A549 (cell line): ENCODE results near the gene CMTM1. TPM values are rescaled to one million over a fixed set of nuclear protein-coding genes. Genes with fewer than 3 reads are reported as not detected.
"Not testable (repeated sequence)": the region's sequence is repeated elsewhere in the genome, so short reads cannot be mapped to it uniquely, and the experiment has no call there.

Experiments used
- ATAC-seq, 2 experiments: fragments of 200-7000 bp in 1 of 2; fragments of >200 bp in 1 of 2; cut with Nextera tagmentation in 1 of 2; cut with Tn5 transposase in 1 of 2; 3 replicates each; pipeline versions ENCODE4 v1.8.0 to v1.9.1; 2018 to 2020; ENCODE audit warnings: mild to moderate bottlenecking in 1 of 2, moderate library complexity in 1 of 2
- CTCF ChIA-PET: fragments of 300-600 bp; sonication (Branson Sonifier 250); formaldehyde crosslinking; extraction: SDS; loops from one replicate; lab custom pipeline; 2021; ENCODE audit warnings: antibody characterized with exemption, inconsistent platforms; lab: Yijun Ruan, JAX
- POLR2A ChIA-PET: fragments of 350-600 bp; formaldehyde crosslinking; extraction: SDS; loops from one replicate; lab custom pipeline; 2021; ENCODE audit warnings: antibody characterized with exemption, inconsistent platforms; lab: Yijun Ruan, JAX
- DNase-seq, 2 experiments: peaks; one replicate each; pipeline versions ENCODE4 v3.0.0 to v3.0.0-alpha.2; 2011 to 2016; ENCODE audit warnings: low read depth in 1 of 2, low spot score in 1 of 2
- FAIRE-seq: peaks from 2 replicates; lab custom pipeline; 2011; peaks lifted over from hg19 to GRCh38; lab: Jason Lieb, UNC
- H3K27ac ChIP-seq, 2 experiments: fragments of >200 bp; sonication (Bioruptor Twin); formaldehyde crosslinking; 3 replicates each; pipeline ENCODE4 v1.5.1; 2016 to 2017
- H3K4me1 ChIP-seq: fragments of >200 bp; sonication (Bioruptor Twin); formaldehyde crosslinking; 3 replicates; pipeline ENCODE4 v1.6.1; 2016
- H3K4me2 ChIP-seq: fragments of >200 bp; sonication (Bioruptor Twin); formaldehyde crosslinking; 3 replicates; pipeline ENCODE4 v1.6.1; 2016
- H3K4me3 ChIP-seq: fragments of >200 bp; sonication (Bioruptor Twin); formaldehyde crosslinking; 3 replicates; pipeline ENCODE4 v1.5.1; 2016
- H3K9me3 ChIP-seq: fragments of >200 bp; sonication (Bioruptor Twin); formaldehyde crosslinking; 3 replicates; pipeline ENCODE4 v1.6.1; 2016
- CBX8 ChIP-seq: fragments of 200-600 bp; sonication (generic); IDR thresholded peaks from 2 replicates; pipeline ENCODE4 v1.6.1; 2016
- CHD2 ChIP-seq: fragments of 150-350 bp; IDR thresholded peaks from 2 replicates; pipeline ENCODE4 v1.6.1; 2014; ENCODE audit warnings: low read length; ENCODE audit not compliant: partially characterized antibody
- FOXS1 ChIP-seq: fragments of 250-450 bp; sonication (Bioruptor Pico); IDR thresholded peaks from 2 replicates; pipeline ENCODE4 v1.5.0; 2020; ENCODE audit warnings: mild to moderate bottlenecking, moderate library complexity
- HES2 ChIP-seq: fragments of >200 bp; sonication (Bioruptor Twin); formaldehyde crosslinking; IDR thresholded peaks from 2 replicates; pipeline ENCODE4 v1.6.1; 2016
- HMGXB4 ChIP-seq: fragments of 250-450 bp; sonication (Bioruptor Pico); IDR thresholded peaks from 2 replicates; pipeline ENCODE4 v1.5.0; 2021; ENCODE audit warnings: mild to moderate bottlenecking, moderate library complexity, borderline replicate concordance
- MAX ChIP-seq: IDR thresholded peaks from 2 replicates; pipeline ENCODE4 v1.6.1; 2012
- NFE2L2 ChIP-seq: fragments of 150-350 bp; conservative IDR thresholded peaks from 2 replicates; pipeline ENCODE4 v1.6.1; 2014; ENCODE audit warnings: low read length
- NPAS2 ChIP-seq: fragments of 250-450 bp; sonication (Bioruptor Pico); IDR thresholded peaks from 2 replicates; pipeline ENCODE4 v1.8.0; 2022; ENCODE audit warnings: mild to moderate bottlenecking, moderate library complexity, borderline replicate concordance
- PBX3 ChIP-seq: IDR thresholded peaks from 2 replicates; pipeline ENCODE4 v1.6.1; 2012
- POLR2AphosphoS2 ChIP-seq: conservative IDR thresholded peaks from 2 replicates; pipeline ENCODE4 v1.6.1; 2012; ENCODE audit warnings: low read length, improper control_type of control experiment, inconsistent platforms
- RNF2 ChIP-seq: fragments of 200-600 bp; sonication (generic); IDR thresholded peaks from 2 replicates; pipeline ENCODE4 v1.6.1; 2016; ENCODE audit warnings: low read depth, mild to moderate bottlenecking, antibody characterized with exemption, moderate library complexity, borderline replicate concordance
- SMC3 ChIP-seq: fragments of >200 bp; sonication (Bioruptor Twin); formaldehyde crosslinking; IDR thresholded peaks from 3 replicates; pipeline ENCODE4 v1.6.1; 2018; ENCODE audit warnings: inconsistent platforms
- TFCP2L1 ChIP-seq: fragments of 250-450 bp; sonication (Bioruptor Pico); IDR thresholded peaks from 2 replicates; pipeline ENCODE4 v1.5.0; 2021; ENCODE audit warnings: mild to moderate bottlenecking
- USF2 ChIP-seq: fragments of 450-650 bp; IDR thresholded peaks from 2 replicates; pipeline ENCODE4 v1.6.1; 2014; ENCODE audit warnings: antibody characterized with exemption
- WGBS: methylation state at CpG from one replicate; pipeline ENCODE4 v1.1.6; 2017; ENCODE audit errors: missing lambda C conversion rate; 5-methylcytosine and 5-hydroxymethylcytosine counted together
- polyA plus RNA-seq, 4 experiments: library from polyadenylated mRNA; depleted of rRNA in 3 of 4; stranded (reverse); fragments of >200 nt; fragmentation: RNase III in 1 of 4; extraction: RNeasy Plus Mini Kit Qiagen cat#74134 plus additional on column Dnase treatment in 1 of 4; gene quantifications; 2 replicates in 3 of 4; 3 replicates in 1 of 4; pipeline ENCODE4 v1.2.3, GENCODE V29; 2011 to 2017

CMTM1 gene
- polyA plus RNA-seq, 2 of the 4 experiments (the other 2 are of a cell fraction): 1.3 to 1.9 TPM

GRCh38 chr16:66592814-66593213, 26.6 kb downstream of the CMTM1 start:
- TF ChIP-seq RNF2 (no peak), HMGXB4 (CRISPR knock-in tag) (no peak), TFCP2L1 (CRISPR knock-in tag) (no peak), USF2 (no peak), POLR2AphosphoS2 (no peak)
- TF ChIP-seq, all 56 proteins: peak for 0
- Histone ChIP-seq H3K4me1 (no peaks in the 10 kb centered on the region), H3K27ac (no peak overlapping the region), H3K9me3 (no peaks in the 10 kb centered on the region), H3K4me2 (no peak overlapping the region), H3K4me3 (no peak overlapping the region)
- POLR2A ChIA-PET: no interaction called here
- CTCF ChIA-PET: interaction anchor here (0.8 to 1.4 kb wide), 3 partner anchors 9 to 185 kb away, joined by 3 read pairs; no protein-coding TSS in a partner anchor
- DNase-seq: no peak
- 96% methylated on average over 3 of the region's 3 CpGs for WGBS
- FAIRE-seq: no peak
- ATAC-seq: no peak

GRCh38 chr16:66594739-66595138, 28.5 kb downstream of the CMTM1 start:
- no peak overlapping the region for H3K4me3 ChIP-seq
- ATAC-seq (no peak), FAIRE-seq (no peak), DNase-seq (no peak)
- no peak overlapping the region for H3K4me2 ChIP-seq
- CTCF ChIA-PET: interaction anchor here (0.6 to 1.3 kb wide), 4 partner anchors 13 to 224 kb away, joined by 3 to 4 read pairs (median 3); no protein-coding TSS in a partner anchor
- TF ChIP-seq NPAS2 (CRISPR knock-in tag) (no peak), MAX (no peak), FOXS1 (no peak), SMC3 (no peak), CHD2 (no peak), PBX3 (no peak), HMGXB4 (CRISPR knock-in tag) (no peak), NFE2L2 (no peak), HES2 (no peak), CBX8 (no peak)
- POLR2A ChIA-PET: no interaction called here
- H3K9me3 ChIP-seq: no peaks in the 10 kb centered on the region
- no peaks in the 10 kb centered on the region for H3K4me1 ChIP-seq
- no peak overlapping the region for H3K27ac ChIP-seq
- WGBS: 68% methylated on average over 7 of the region's 7 CpGs

GRCh38 chr16:66596559-66596958, 30.3 kb downstream of the CMTM1 start:
- H3K4me3 ChIP-seq, H3K4me2 ChIP-seq, H3K27ac ChIP-seq, FAIRE-seq, H3K9me3 ChIP-seq, H3K4me1 ChIP-seq, DNase-seq, ATAC-seq: not testable (repeated sequence)
- ChIA-PET CTCF (interaction anchor here (2.2 to 3.4 kb wide), 2 partner anchors 11 to 271 kb away, joined by 8 to 19 read pairs; no protein-coding TSS in a partner anchor), POLR2A (interaction anchor here (0.7 kb wide), 3 partner anchors 16 to 563 kb away, joined by 4 to 5 read pairs (median 4); partner anchors contain the start of gene TRADD)
- WGBS: 93% methylated on average over 4 of the region's 4 CpGs
